WTC11 (cell line): ENCODE results near the gene LY6G6F. TPM values are rescaled to one million over a fixed set of nuclear protein-coding genes. Genes with fewer than 3 reads are reported as not detected.

Experiments
- ATAC-seq: fragments of 200-7000 bp; cut with Tn5 transposase; 2 replicates; pipeline ENCODE4 v1.10.0; 2021; ENCODE audit warnings: mild to moderate bottlenecking, moderate library complexity
- CTCF ChIA-PET: fragments of 300-600 bp; sonication (Branson Sonifier 250); formaldehyde crosslinking; loops from one replicate; lab custom pipeline; 2021; ENCODE audit warnings: antibody characterized with exemption; lab: Charles Lee
- POLR2A ChIA-PET: fragments of 350-600 bp; sonication (Branson Sonifier 250); formaldehyde crosslinking; loops from one replicate; lab custom pipeline; 2021; ENCODE audit warnings: antibody characterized with exemption; lab: Charles Lee
- DNase-seq: peaks from one replicate; pipeline ENCODE4 v3.0.0; 2021; ENCODE audit warnings: low spot score
- H3K27ac Mint-ChIP-seq: 2 replicates; pipeline ENCODE4 v1.8.0; 2021; ENCODE audit warnings: mixed read lengths
- H3K27me3 Mint-ChIP-seq: 2 replicates; pipeline ENCODE4 v1.8.0; 2021; ENCODE audit warnings: low read depth, mild to moderate bottlenecking, moderate library complexity, mixed read lengths
- H3K36me3 Mint-ChIP-seq: 2 replicates; pipeline ENCODE4 v1.8.0; 2021; ENCODE audit warnings: mixed read lengths
- H3K4me1 Mint-ChIP-seq: 2 replicates; pipeline ENCODE4 v1.8.0; 2022; ENCODE audit warnings: mixed read lengths
- H3K4me3 Mint-ChIP-seq: 2 replicates; pipeline ENCODE4 v1.8.0; 2021; ENCODE audit warnings: mild to moderate bottlenecking, moderate library complexity, mixed read lengths
- H3K9me3 Mint-ChIP-seq: 2 replicates; pipeline ENCODE4 v1.8.0; 2021; ENCODE audit warnings: mixed read lengths
- CTCF ChIP-seq: fragments of 200-600 bp; IDR thresholded peaks from 2 replicates; pipeline ENCODE4 v1.8.0; 2022; ENCODE audit warnings: antibody characterized with exemption
- ETV6 ChIP-seq: sonication (generic); formaldehyde crosslinking; IDR thresholded peaks from 2 replicates; pipeline ENCODE4 v1.8.1; 2022; ENCODE audit warnings: mild to moderate bottlenecking, missing genetic modification reagents
- HMGA2 ChIP-seq: fragments of 250-450 bp; sonication (Bioruptor Pico); IDR thresholded peaks from 2 replicates; pipeline ENCODE4 v1.4.0; 2021; ENCODE audit warnings: mild to moderate bottlenecking, moderate library complexity
- IRF2 ChIP-seq: sonication (generic); formaldehyde crosslinking; IDR thresholded peaks from 2 replicates; pipeline ENCODE4 v1.8.0; 2022; ENCODE audit warnings: low read depth, missing genetic modification reagents, borderline replicate concordance
- JAZF1 ChIP-seq: fragments of 250-450 bp; sonication (Bioruptor Pico); IDR thresholded peaks from 2 replicates; pipeline ENCODE4 v1.9.0; 2021; ENCODE audit warnings: moderate library complexity, mild to moderate bottlenecking, inconsistent platforms
- PRDM15 ChIP-seq: sonication (generic); formaldehyde crosslinking; IDR thresholded peaks from 2 replicates; pipeline ENCODE4 v1.8.0; 2022; ENCODE audit warnings: missing genetic modification reagents
- PREB ChIP-seq: sonication (generic); formaldehyde crosslinking; IDR thresholded peaks from 2 replicates; pipeline ENCODE4 v1.8.1; 2022; ENCODE audit warnings: mild to moderate bottlenecking, missing genetic modification reagents, moderate library complexity, borderline replicate concordance
- RORB ChIP-seq: fragments of 250-450 bp; sonication (Bioruptor Pico); IDR thresholded peaks from 2 replicates; pipeline ENCODE4 v1.9.0; 2021; ENCODE audit warnings: mild to moderate bottlenecking
- SMAD3 ChIP-seq: sonication (generic); formaldehyde crosslinking; IDR thresholded peaks from 2 replicates; pipeline ENCODE4 v1.8.0; 2022; ENCODE audit warnings: missing genetic modification reagents, mild to moderate bottlenecking, borderline replicate concordance
- STAT6 ChIP-seq: sonication (generic); formaldehyde crosslinking; conservative IDR thresholded peaks from 2 replicates; pipeline ENCODE4 v1.8.1; 2023; ENCODE audit warnings: mild to moderate bottlenecking, low read depth, missing genetic modification reagents, moderate library complexity
- TEAD1 ChIP-seq: sonication (generic); formaldehyde crosslinking; IDR thresholded peaks from 2 replicates; pipeline ENCODE4 v1.8.0; 2022; ENCODE audit warnings: mild to moderate bottlenecking, missing genetic modification reagents
- ZNF219 ChIP-seq: sonication (generic); formaldehyde crosslinking; IDR thresholded peaks from 2 replicates; pipeline ENCODE4 v1.8.0; 2023; ENCODE audit warnings: missing genetic modification reagents, mild to moderate bottlenecking, borderline replicate concordance
- ZNF416 ChIP-seq: fragments of 250-450 bp; sonication (Bioruptor Pico); IDR thresholded peaks from 2 replicates; pipeline ENCODE4 v1.9.0; 2021; ENCODE audit warnings: mild to moderate bottlenecking, inconsistent platforms
- total RNA-seq: library from RNA; stranded (reverse); gene quantifications from 3 replicates; pipeline ENCODE4 v1.2.3, GENCODE V29; 2021
- TF ChIP-seq, protein P1 (sequence below): sonication (generic); formaldehyde crosslinking; IDR thresholded peaks from 2 replicates; pipeline ENCODE4 v1.8.1; 2023; ENCODE audit warnings: mild to moderate bottlenecking, moderate library complexity, missing genetic modification reagents
- TF ChIP-seq, protein P2 (sequence below): sonication (generic); formaldehyde crosslinking; IDR thresholded peaks from 2 replicates; pipeline ENCODE4 v1.8.0; 2023; ENCODE audit warnings: mild to moderate bottlenecking, missing genetic modification reagents
- TF ChIP-seq, protein P3 (sequence below): sonication (generic); formaldehyde crosslinking; IDR thresholded peaks from 2 replicates; pipeline ENCODE4 v1.8.1; 2022; ENCODE audit warnings: low read depth, mild to moderate bottlenecking, moderate library complexity, missing genetic modification reagents, borderline replicate concordance
- TF ChIP-seq, protein P4 (sequence below): fragments of 250-450 bp; sonication (Bioruptor Pico); IDR thresholded peaks from 2 replicates; pipeline ENCODE4 v1.9.0; 2021; ENCODE audit warnings: moderate library complexity, mild to moderate bottlenecking, inconsistent platforms, borderline replicate concordance
- TF ChIP-seq, protein P5 (sequence below): fragments of 250-450 bp; sonication (Bioruptor Pico); IDR thresholded peaks from 2 replicates; pipeline ENCODE4 v1.8.0; 2021; ENCODE audit warnings: mild to moderate bottlenecking

The LY6G6F gene
- total RNA-seq, 1 experiment from 2014 or later: not detected

- peak overlapping the region; percentile 93 for H3K4me3 Mint-ChIP-seq
- H3K36me3 Mint-ChIP-seq: peaks cover 37% of the 10 kb centered on the region
- ChIA-PET POLR2A (interaction anchor here (0.6 to 3.6 kb wide), 13 partner anchors 9 to 189 kb away, joined by 3 to 32 read pairs (median 5); partner anchors contain the start of genes BAG6, C6orf47, DDX39B and GPANK1), CTCF (interaction anchor here (0.6 to 4.0 kb wide), 41 partner anchors 7 to 318 kb away, joined by 3 to 66 read pairs (median 5); partner anchors contain the start of genes ABHD16A, BAG6, C6orf47 and DDX39B)
- no peaks in the 10 kb centered on the region for H3K9me3 Mint-ChIP-seq
- H3K27ac Mint-ChIP-seq: peak overlapping the region; percentile 98
- peak; percentile 75 for ATAC-seq
- H3K27me3 Mint-ChIP-seq: no peaks in the 10 kb centered on the region
- DNase-seq: peak; percentile 95
- H3K4me1 Mint-ChIP-seq: peaks cover 21% of the 10 kb centered on the region
- no peak for TF ChIP-seq IRF2 (CRISPR knock-in tag)
- 0 out of 2 replicates have a peak, but pooled peaks have one; percentile 14 for TF ChIP-seq ZNF416 (CRISPR knock-in tag)
- peak; percentile 58; the same call in 1 of the 2 replicates for TF ChIP-seq SMAD3 (CRISPR knock-in tag)
- TF ChIP-seq, protein P1, sequence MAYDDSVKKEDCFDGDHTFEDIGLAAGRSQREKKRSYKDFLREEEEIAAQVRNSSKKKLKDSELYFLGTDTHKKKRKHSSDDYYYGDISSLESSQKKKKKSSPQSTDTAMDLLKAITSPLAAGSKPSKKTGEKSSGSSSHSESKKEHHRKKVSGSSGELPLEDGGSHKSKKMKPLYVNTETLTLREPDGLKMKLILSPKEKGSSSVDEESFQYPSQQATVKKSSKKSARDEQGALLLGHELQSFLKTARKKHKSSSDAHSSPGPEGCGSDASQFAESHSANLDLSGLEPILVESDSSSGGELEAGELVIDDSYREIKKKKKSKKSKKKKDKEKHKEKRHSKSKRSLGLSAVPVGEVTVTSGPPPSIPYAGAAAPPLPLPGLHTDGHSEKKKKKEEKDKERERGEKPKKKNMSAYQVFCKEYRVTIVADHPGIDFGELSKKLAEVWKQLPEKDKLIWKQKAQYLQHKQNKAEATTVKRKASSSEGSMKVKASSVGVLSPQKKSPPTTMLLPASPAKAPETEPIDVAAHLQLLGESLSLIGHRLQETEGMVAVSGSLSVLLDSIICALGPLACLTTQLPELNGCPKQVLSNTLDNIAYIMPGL (CRISPR knock-in tag): peak; percentile 86
- TF ChIP-seq, protein P2, sequence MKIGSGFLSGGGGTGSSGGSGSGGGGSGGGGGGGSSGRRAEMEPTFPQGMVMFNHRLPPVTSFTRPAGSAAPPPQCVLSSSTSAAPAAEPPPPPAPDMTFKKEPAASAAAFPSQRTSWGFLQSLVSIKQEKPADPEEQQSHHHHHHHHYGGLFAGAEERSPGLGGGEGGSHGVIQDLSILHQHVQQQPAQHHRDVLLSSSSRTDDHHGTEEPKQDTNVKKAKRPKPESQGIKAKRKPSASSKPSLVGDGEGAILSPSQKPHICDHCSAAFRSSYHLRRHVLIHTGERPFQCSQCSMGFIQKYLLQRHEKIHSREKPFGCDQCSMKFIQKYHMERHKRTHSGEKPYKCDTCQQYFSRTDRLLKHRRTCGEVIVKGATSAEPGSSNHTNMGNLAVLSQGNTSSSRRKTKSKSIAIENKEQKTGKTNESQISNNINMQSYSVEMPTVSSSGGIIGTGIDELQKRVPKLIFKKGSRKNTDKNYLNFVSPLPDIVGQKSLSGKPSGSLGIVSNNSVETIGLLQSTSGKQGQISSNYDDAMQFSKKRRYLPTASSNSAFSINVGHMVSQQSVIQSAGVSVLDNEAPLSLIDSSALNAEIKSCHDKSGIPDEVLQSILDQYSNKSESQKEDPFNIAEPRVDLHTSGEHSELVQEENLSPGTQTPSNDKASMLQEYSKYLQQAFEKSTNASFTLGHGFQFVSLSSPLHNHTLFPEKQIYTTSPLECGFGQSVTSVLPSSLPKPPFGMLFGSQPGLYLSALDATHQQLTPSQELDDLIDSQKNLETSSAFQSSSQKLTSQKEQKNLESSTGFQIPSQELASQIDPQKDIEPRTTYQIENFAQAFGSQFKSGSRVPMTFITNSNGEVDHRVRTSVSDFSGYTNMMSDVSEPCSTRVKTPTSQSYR (CRISPR knock-in tag): no peak
- no peak for TF ChIP-seq ZNF219 (CRISPR knock-in tag)
- TF ChIP-seq STAT6 (CRISPR knock-in tag): no peak
- no peak for TF ChIP-seq CTCF
- no peak for TF ChIP-seq ETV6
- no peak for TF ChIP-seq PRDM15 (CRISPR knock-in tag)
- TF ChIP-seq, protein P3, sequence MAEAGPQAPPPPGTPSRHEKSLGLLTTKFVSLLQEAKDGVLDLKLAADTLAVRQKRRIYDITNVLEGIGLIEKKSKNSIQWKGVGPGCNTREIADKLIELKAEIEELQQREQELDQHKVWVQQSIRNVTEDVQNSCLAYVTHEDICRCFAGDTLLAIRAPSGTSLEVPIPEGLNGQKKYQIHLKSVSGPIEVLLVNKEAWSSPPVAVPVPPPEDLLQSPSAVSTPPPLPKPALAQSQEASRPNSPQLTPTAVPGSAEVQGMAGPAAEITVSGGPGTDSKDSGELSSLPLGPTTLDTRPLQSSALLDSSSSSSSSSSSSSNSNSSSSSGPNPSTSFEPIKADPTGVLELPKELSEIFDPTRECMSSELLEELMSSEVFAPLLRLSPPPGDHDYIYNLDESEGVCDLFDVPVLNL (CRISPR knock-in tag): no peak
- TF ChIP-seq PREB (CRISPR knock-in tag): no peak; the same call in 1 of the 2 replicates
- TF ChIP-seq, protein P4, sequence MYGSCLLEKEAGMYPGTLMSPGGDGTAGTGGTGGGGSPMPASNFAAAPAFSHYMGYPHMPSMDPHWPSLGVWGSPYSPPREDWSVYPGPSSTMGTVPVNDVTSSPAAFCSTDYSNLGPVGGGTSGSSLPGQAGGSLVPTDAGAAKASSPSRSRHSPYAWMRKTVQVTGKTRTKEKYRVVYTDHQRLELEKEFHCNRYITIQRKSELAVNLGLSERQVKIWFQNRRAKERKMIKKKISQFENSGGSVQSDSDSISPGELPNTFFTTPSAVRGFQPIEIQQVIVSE (CRISPR knock-in tag): no peak; the same call in 1 of the 2 replicates
- no peak for TF ChIP-seq HMGA2 (CRISPR knock-in tag)
- TF ChIP-seq, protein P5, sequence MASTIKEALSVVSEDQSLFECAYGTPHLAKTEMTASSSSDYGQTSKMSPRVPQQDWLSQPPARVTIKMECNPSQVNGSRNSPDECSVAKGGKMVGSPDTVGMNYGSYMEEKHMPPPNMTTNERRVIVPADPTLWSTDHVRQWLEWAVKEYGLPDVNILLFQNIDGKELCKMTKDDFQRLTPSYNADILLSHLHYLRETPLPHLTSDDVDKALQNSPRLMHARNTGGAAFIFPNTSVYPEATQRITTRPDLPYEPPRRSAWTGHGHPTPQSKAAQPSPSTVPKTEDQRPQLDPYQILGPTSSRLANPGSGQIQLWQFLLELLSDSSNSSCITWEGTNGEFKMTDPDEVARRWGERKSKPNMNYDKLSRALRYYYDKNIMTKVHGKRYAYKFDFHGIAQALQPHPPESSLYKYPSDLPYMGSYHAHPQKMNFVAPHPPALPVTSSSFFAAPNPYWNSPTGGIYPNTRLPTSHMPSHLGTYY: no peak
- no peak for TF ChIP-seq JAZF1 (CRISPR knock-in tag)
- no peak for TF ChIP-seq RORB
- TF ChIP-seq TEAD1 (CRISPR knock-in tag): no peak
These were observed 23.4 kb downstream of the LY6G6F start for GRCh38 chr6:31729979-31730630.
